ENCODE data around the gene APOE. TPM values are rescaled to one million over a fixed set of nuclear protein-coding genes. Genes with fewer than 3 reads are reported as not detected.

The APOE gene
- polyA plus RNA-seq, 2 of the 4 experiments (the other 2 are of a cell fraction) = 12.5 to 31.9 TPM

DNA sequence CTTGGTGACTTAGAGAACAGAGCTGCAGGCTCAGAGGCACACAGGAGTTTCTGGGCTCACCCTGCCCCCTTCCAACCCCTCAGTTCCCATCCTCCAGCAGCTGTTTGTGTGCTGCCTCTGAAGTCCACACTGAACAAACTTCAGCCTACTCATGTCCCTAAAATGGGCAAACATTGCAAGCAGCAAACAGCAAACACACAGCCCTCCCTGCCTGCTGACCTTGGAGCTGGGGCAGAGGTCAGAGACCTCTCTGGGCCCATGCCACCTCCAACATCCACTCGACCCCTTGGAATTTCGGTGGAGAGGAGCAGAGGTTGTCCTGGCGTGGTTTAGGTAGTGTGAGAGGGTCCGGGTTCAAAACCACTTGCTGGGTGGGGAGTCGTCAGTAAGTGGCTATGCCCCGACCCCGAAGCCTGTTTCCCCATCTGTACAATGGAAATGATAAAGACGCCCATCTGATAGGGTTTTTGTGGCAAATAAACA, 18.7 kb downstream of the APOE start (continued):
- no peak for TF ChIP-seq FOSL2 (IDR thresholded peaks at IDR 0.05)
- no peak for TF ChIP-seq FOSL2 (CRISPR knock-in tag; IDR thresholded peaks at IDR 0.05)
- TF ChIP-seq, protein P1, sequence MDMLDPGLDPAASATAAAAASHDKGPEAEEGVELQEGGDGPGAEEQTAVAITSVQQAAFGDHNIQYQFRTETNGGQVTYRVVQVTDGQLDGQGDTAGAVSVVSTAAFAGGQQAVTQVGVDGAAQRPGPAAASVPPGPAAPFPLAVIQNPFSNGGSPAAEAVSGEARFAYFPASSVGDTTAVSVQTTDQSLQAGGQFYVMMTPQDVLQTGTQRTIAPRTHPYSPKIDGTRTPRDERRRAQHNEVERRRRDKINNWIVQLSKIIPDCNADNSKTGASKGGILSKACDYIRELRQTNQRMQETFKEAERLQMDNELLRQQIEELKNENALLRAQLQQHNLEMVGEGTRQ (IDR thresholded peaks at IDR 0.05) = no peak
- no peak for TF ChIP-seq MAZ (IDR thresholded peaks at IDR 0.05; ENCODE audit: borderline replicate concordance, low read depth, low read length)
- no peak for TF ChIP-seq HEYL (CRISPR knock-in tag; IDR thresholded peaks at IDR 0.05)
- no peak for TF ChIP-seq JUN (IDR thresholded peaks at IDR 0.05)
- TF ChIP-seq CHD2 (IDR thresholded peaks at IDR 0.05; ENCODE audit: low read length, partially characterized antibody) = no peak
- TF ChIP-seq, protein P2, sequence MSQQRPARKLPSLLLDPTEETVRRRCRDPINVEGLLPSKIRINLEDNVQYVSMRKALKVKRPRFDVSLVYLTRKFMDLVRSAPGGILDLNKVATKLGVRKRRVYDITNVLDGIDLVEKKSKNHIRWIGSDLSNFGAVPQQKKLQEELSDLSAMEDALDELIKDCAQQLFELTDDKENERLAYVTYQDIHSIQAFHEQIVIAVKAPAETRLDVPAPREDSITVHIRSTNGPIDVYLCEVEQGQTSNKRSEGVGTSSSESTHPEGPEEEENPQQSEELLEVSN (IDR thresholded peaks at IDR 0.05; ENCODE audit: borderline replicate concordance, low read depth) = no peak
- no peak for TF ChIP-seq ESRRA (IDR thresholded peaks at IDR 0.05; ENCODE audit: borderline replicate concordance, low read length)
- TF ChIP-seq, protein P3, sequence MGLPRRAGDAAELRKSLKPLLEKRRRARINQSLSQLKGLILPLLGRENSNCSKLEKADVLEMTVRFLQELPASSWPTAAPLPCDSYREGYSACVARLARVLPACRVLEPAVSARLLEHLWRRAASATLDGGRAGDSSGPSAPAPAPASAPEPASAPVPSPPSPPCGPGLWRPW (IDR thresholded peaks at IDR 0.05) = no peak

DNA sequence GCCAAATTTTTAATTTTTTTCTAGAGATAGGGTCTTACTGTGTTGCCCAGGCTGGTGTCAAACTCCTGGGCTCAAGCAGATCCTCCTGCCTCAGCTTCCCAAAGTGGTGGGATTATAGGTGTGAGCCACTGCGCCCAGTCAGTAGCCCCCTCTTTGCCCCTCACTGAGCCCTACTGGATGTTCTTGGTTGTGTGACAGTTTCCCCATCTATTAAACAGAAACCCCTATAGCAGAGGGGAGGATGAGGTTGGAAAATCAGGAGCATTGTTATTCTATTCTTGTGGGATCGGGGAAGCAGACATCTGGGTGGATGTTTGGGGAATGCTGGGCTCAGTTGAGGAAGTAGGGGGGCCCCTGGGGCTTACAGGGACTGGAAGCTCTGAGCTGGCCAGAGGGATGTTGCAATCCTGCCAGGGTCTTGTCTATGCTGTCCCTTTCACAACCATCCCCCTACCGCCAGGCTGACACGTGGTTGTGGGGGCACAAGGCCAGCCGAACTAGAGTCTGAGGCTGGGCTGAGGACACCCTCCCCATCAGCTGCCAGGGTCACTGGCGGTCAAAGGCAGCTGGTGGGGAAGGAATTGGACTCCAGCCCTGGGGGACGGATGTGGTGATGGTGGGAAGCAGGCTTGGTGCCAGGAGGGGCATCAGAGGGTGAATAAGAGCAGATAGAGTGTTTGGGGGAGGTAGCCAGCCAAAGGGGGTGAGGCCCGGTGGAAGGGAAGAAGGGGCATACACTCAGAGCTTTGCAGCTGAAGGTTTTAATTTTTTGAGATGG, 19.7 kb downstream of the APOE start:
- DNase-seq (ENCODE audit: low read depth in 1 of 2, low spot score in 1 of 2) (no peak), ATAC-seq (no peak), FAIRE-seq (no peak)
- TF ChIP-seq ZNF302 (CRISPR knock-in tag; IDR thresholded peaks at IDR 0.05) = no peak
- TF ChIP-seq POLR2A (IDR thresholded peaks at IDR 0.05; ENCODE audit: low read length) = no peak
- TF ChIP-seq, protein P4, sequence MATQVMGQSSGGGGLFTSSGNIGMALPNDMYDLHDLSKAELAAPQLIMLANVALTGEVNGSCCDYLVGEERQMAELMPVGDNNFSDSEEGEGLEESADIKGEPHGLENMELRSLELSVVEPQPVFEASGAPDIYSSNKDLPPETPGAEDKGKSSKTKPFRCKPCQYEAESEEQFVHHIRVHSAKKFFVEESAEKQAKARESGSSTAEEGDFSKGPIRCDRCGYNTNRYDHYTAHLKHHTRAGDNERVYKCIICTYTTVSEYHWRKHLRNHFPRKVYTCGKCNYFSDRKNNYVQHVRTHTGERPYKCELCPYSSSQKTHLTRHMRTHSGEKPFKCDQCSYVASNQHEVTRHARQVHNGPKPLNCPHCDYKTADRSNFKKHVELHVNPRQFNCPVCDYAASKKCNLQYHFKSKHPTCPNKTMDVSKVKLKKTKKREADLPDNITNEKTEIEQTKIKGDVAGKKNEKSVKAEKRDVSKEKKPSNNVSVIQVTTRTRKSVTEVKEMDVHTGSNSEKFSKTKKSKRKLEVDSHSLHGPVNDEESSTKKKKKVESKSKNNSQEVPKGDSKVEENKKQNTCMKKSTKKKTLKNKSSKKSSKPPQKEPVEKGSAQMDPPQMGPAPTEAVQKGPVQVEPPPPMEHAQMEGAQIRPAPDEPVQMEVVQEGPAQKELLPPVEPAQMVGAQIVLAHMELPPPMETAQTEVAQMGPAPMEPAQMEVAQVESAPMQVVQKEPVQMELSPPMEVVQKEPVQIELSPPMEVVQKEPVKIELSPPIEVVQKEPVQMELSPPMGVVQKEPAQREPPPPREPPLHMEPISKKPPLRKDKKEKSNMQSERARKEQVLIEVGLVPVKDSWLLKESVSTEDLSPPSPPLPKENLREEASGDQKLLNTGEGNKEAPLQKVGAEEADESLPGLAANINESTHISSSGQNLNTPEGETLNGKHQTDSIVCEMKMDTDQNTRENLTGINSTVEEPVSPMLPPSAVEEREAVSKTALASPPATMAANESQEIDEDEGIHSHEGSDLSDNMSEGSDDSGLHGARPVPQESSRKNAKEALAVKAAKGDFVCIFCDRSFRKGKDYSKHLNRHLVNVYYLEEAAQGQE (IDR thresholded peaks at IDR 0.05) = no peak
- no peak for TF ChIP-seq KDM5A (IDR thresholded peaks at IDR 0.05)
- no peak for TF ChIP-seq BHLHE40 (IDR thresholded peaks at IDR 0.05; ENCODE audit: low read depth, low read length)
- TF ChIP-seq, protein P1 (IDR thresholded peaks at IDR 0.05) = no peak
- 87% methylated on average over 8 of the region's 8 CpGs for WGBS (ENCODE audit: missing lambda C conversion rate)
- H3K9me3 ChIP-seq = no peaks in the 10 kb centered on the region
- no peak overlapping the region for H3K4me3 ChIP-seq
- H3K4me1 ChIP-seq = peaks cover 15% of the 10 kb centered on the region; the same call in 2 of the 3 replicates
- ChIA-PET POLR2A (no interaction called here), CTCF (interaction anchor here (0.6 to 3.4 kb wide), 9 partner anchors 11 to 134 kb away, joined by 3 to 22 read pairs (median 4); partner anchors contain the start of gene APOC1)
- H3K27ac ChIP-seq = no peak overlapping the region
- H3K4me2 ChIP-seq = no peak overlapping the region
